Measurements from ENCODE around the gene NKX2-1. TPM values are rescaled to one million over a fixed set of nuclear protein-coding genes. Genes with fewer than 3 reads are reported as not detected.

NKX2-1 gene
- total and polyA plus RNA-seq, 4 experiments from 2014 or later: not detected

- no peaks in the 10 kb centered on the region for H3K36me3 Mint-ChIP-seq
- Histone ChIP-seq H3K27ac (ENCODE audit: low read depth, low read length) (no peak overlapping the region), H3K27me3 (ENCODE audit: insufficient read depth, low read length) (peaks cover 24% of the 10 kb centered on the region), H3K36me3 (ENCODE audit: insufficient read depth, low read length) (no peaks in the 10 kb centered on the region), H3K4me1 (ENCODE audit: insufficient read depth, low read length) (peaks cover 6% of the 10 kb centered on the region), H3K4me3 (ENCODE audit: low read length in 2 of 2) (no peak overlapping the region), H3K9me3 (ENCODE audit: control insufficient read depth in 1 of 2, low read length in 2 of 2) (no peaks in the 10 kb centered on the region)
- POLR2A ChIA-PET (ENCODE audit: partially characterized antibody): no interaction called here
- no peak overlapping the region for H3K4me3 Mint-ChIP-seq
- DNase-seq: no peak
- intact Hi-C loops (cut with micrococcal nuclease): no loop called here
- H3K27me3 Mint-ChIP-seq: peaks cover 49 to 55% of the 10 kb centered on the region in 2 donors
- no peak overlapping the region for H3K27ac Mint-ChIP-seq
- H3K4me1 Mint-ChIP-seq: peaks cover 9 to 28% (median 12%) of the 10 kb centered on the region in 4 donors
- peaks cover 0 to 16% (median 10%) of the 10 kb centered on the region in 8 donors for H3K9me3 Mint-ChIP-seq
- CTCF ChIA-PET (ENCODE audit: partially characterized antibody): no interaction called here
Measured at GRCh38 chr14:36502558-36503508, 17.2 kb downstream of the NKX2-1 start.

GRCh38 chr14:36498938-36499337 is 21.1 kb downstream of the NKX2-1 start:
- H3K9me3 ChIP-seq (ENCODE audit: control insufficient read depth in 1 of 2, low read length in 2 of 2): no peaks in the 10 kb centered on the region
- H3K27ac ChIP-seq (ENCODE audit: low read depth, low read length): no peak overlapping the region
- H3K27me3 ChIP-seq (ENCODE audit: insufficient read depth, low read length): peaks cover 11% of the 10 kb centered on the region
- DNase-seq: no peak
- H3K9me3 Mint-ChIP-seq: peaks cover 0 to 9% (median 3%) of the 10 kb centered on the region in 8 donors
- H3K4me3 ChIP-seq (ENCODE audit: low read length in 2 of 2): no peak overlapping the region
- H3K27me3 Mint-ChIP-seq: peaks cover 27 to 33% of the 10 kb centered on the region in 2 donors
- H3K4me1 Mint-ChIP-seq: peaks cover 0 to 4% (median 4%) of the 10 kb centered on the region in 4 donors
- CTCF ChIA-PET (ENCODE audit: partially characterized antibody): no interaction called here
- H3K27ac Mint-ChIP-seq: peak overlapping the region in 1 of 7 donors; percentile 26
- H3K4me3 Mint-ChIP-seq: no peak overlapping the region
- H3K4me1 ChIP-seq (ENCODE audit: insufficient read depth, low read length): no peaks in the 10 kb centered on the region
- H3K36me3 Mint-ChIP-seq: no peaks in the 10 kb centered on the region
- intact Hi-C loops (cut with micrococcal nuclease): no loop called here
- POLR2A ChIA-PET (ENCODE audit: partially characterized antibody): no interaction called here
- no peaks in the 10 kb centered on the region for H3K36me3 ChIP-seq (ENCODE audit: insufficient read depth, low read length)

GRCh38 chr14:36496346-36496745 is 23.7 kb downstream of the NKX2-1 start:
- Histone ChIP-seq H3K4me1 (ENCODE audit: insufficient read depth, low read length) (no peaks in the 10 kb centered on the region), H3K36me3 (ENCODE audit: insufficient read depth, low read length) (no peaks in the 10 kb centered on the region), H3K4me3 (ENCODE audit: low read length in 2 of 2) (no peak overlapping the region), H3K9me3 (ENCODE audit: control insufficient read depth in 1 of 2, low read length in 2 of 2) (no peaks in the 10 kb centered on the region), H3K27ac (ENCODE audit: low read depth, low read length) (no peak overlapping the region), H3K27me3 (ENCODE audit: insufficient read depth, low read length) (no peaks in the 10 kb centered on the region)
- Mint-ChIP-seq H3K27me3 (peaks cover 19% of the 10 kb centered on the region in 2 donors), H3K36me3 (no peaks in the 10 kb centered on the region), H3K4me1 (no peaks in the 10 kb centered on the region), H3K27ac (no peak overlapping the region), H3K4me3 (no peak overlapping the region), H3K9me3 (peaks cover 0 to 3% (median 0%) of the 10 kb centered on the region in 8 donors)
- ChIA-PET POLR2A (ENCODE audit: partially characterized antibody) (no interaction called here), CTCF (ENCODE audit: partially characterized antibody) (no interaction called here)
- intact Hi-C loops (cut with micrococcal nuclease): no loop called here
- DNase-seq: no peak

- peaks cover 6% of the 10 kb centered on the region for H3K27me3 ChIP-seq (ENCODE audit: insufficient read depth, low read length)
- no peaks in the 10 kb centered on the region for H3K36me3 ChIP-seq (ENCODE audit: insufficient read depth, low read length)
- intact Hi-C loops (cut with micrococcal nuclease): no loop called here
- H3K27ac Mint-ChIP-seq: no peak overlapping the region
- H3K27ac ChIP-seq (ENCODE audit: low read depth, low read length): no peak overlapping the region
- no peak overlapping the region for H3K4me3 ChIP-seq (ENCODE audit: low read length in 2 of 2)
- no peaks in the 10 kb centered on the region for H3K9me3 ChIP-seq (ENCODE audit: control insufficient read depth in 1 of 2, low read length in 2 of 2)
- DNase-seq: no peak
- H3K4me1 Mint-ChIP-seq: no peaks in the 10 kb centered on the region
- peaks cover 19 to 22% of the 10 kb centered on the region in 2 donors for H3K27me3 Mint-ChIP-seq
- peaks cover 0 to 3% (median 0%) of the 10 kb centered on the region in 8 donors for H3K9me3 Mint-ChIP-seq
- H3K4me1 ChIP-seq (ENCODE audit: insufficient read depth, low read length): no peaks in the 10 kb centered on the region
- no peak overlapping the region for H3K4me3 Mint-ChIP-seq
- ChIA-PET POLR2A (ENCODE audit: partially characterized antibody) (no interaction called here), CTCF (ENCODE audit: partially characterized antibody) (no interaction called here)
- H3K36me3 Mint-ChIP-seq: no peaks in the 10 kb centered on the region
Measured at GRCh38 chr14:36495666-36496065, 24.4 kb downstream of the NKX2-1 start.

- H3K27me3 ChIP-seq (ENCODE audit: insufficient read depth, low read length): peaks cover 6% of the 10 kb centered on the region
- no peaks in the 10 kb centered on the region for H3K4me1 ChIP-seq (ENCODE audit: insufficient read depth, low read length)
- Mint-ChIP-seq H3K27ac (no peak overlapping the region), H3K4me3 (no peak overlapping the region), H3K36me3 (no peaks in the 10 kb centered on the region), H3K4me1 (no peaks in the 10 kb centered on the region), H3K27me3 (peaks cover 16 to 19% of the 10 kb centered on the region in 2 donors), H3K9me3 (peaks cover 0 to 3% (median under 1%) of the 10 kb centered on the region in 8 donors)
- no peak for DNase-seq
- no peak overlapping the region for H3K27ac ChIP-seq (ENCODE audit: low read depth, low read length)
- H3K36me3 ChIP-seq (ENCODE audit: insufficient read depth, low read length): no peaks in the 10 kb centered on the region
- ChIA-PET CTCF (ENCODE audit: partially characterized antibody) (no interaction called here), POLR2A (ENCODE audit: partially characterized antibody) (no interaction called here)
- intact Hi-C loops (cut with micrococcal nuclease): no loop called here
- H3K4me3 ChIP-seq (ENCODE audit: low read length in 2 of 2): no peak overlapping the region
- no peaks in the 10 kb centered on the region for H3K9me3 ChIP-seq (ENCODE audit: control insufficient read depth in 1 of 2, low read length in 2 of 2)
Measured at GRCh38 chr14:36493761-36494160, 26.3 kb downstream of the NKX2-1 start.

- Histone ChIP-seq H3K36me3 (ENCODE audit: insufficient read depth, low read length) (no peaks in the 10 kb centered on the region), H3K9me3 (ENCODE audit: control insufficient read depth in 1 of 2, low read length in 2 of 2) (no peaks in the 10 kb centered on the region), H3K4me3 (ENCODE audit: low read length in 2 of 2) (no peak overlapping the region), H3K4me1 (ENCODE audit: insufficient read depth, low read length) (no peaks in the 10 kb centered on the region), H3K27ac (ENCODE audit: low read depth, low read length) (no peak overlapping the region), H3K27me3 (ENCODE audit: insufficient read depth, low read length) (peaks cover under 1% of the 10 kb centered on the region)
- CTCF ChIA-PET (ENCODE audit: partially characterized antibody): no interaction called here
- POLR2A ChIA-PET (ENCODE audit: partially characterized antibody): no interaction called here
- Mint-ChIP-seq H3K4me1 (no peaks in the 10 kb centered on the region), H3K9me3 (peaks cover 0 to 4% (median under 1%) of the 10 kb centered on the region in 8 donors), H3K4me3 (no peak overlapping the region), H3K27me3 (peaks cover 15% of the 10 kb centered on the region in 2 donors), H3K36me3 (no peaks in the 10 kb centered on the region), H3K27ac (no peak overlapping the region)
- no peak for DNase-seq
- intact Hi-C loops (cut with micrococcal nuclease): no loop called here
Measured at GRCh38 chr14:36485773-36486172, 34.3 kb downstream of the NKX2-1 start.

GRCh38 chr14:36479344-36479743 is 40.7 kb downstream of the NKX2-1 start:
- H3K4me3 Mint-ChIP-seq: no peak overlapping the region
- DNase-seq: no peak
- peaks cover 0 to 3% (median 0%) of the 10 kb centered on the region in 8 donors for H3K9me3 Mint-ChIP-seq
- H3K27me3 Mint-ChIP-seq: peaks cover 2 to 5% of the 10 kb centered on the region in 2 donors
- Histone ChIP-seq H3K4me1 (ENCODE audit: insufficient read depth, low read length) (no peaks in the 10 kb centered on the region), H3K36me3 (ENCODE audit: insufficient read depth, low read length) (no peaks in the 10 kb centered on the region), H3K27ac (ENCODE audit: low read depth, low read length) (no peak overlapping the region), H3K4me3 (ENCODE audit: low read length in 2 of 2) (no peak overlapping the region), H3K9me3 (ENCODE audit: control insufficient read depth in 1 of 2, low read length in 2 of 2) (no peaks in the 10 kb centered on the region), H3K27me3 (ENCODE audit: insufficient read depth, low read length) (no peaks in the 10 kb centered on the region)
- POLR2A ChIA-PET (ENCODE audit: partially characterized antibody): no interaction called here
- H3K27ac Mint-ChIP-seq: no peak overlapping the region
- peaks cover 0 to 2% (median 0%) of the 10 kb centered on the region in 4 donors for H3K4me1 Mint-ChIP-seq
- intact Hi-C loops (cut with micrococcal nuclease): no loop called here
- no peaks in the 10 kb centered on the region for H3K36me3 Mint-ChIP-seq
- CTCF ChIA-PET (ENCODE audit: partially characterized antibody): no interaction called here

All from CD4-positive, alpha-beta memory T cell (primary cell).